ENCODE data around the gene SPACA5.
"Not testable (repeated sequence)": the region's sequence is repeated elsewhere in the genome, so short reads cannot be mapped to it uniquely, and the experiment has no call there.

Gene SPACA5

DNA sequence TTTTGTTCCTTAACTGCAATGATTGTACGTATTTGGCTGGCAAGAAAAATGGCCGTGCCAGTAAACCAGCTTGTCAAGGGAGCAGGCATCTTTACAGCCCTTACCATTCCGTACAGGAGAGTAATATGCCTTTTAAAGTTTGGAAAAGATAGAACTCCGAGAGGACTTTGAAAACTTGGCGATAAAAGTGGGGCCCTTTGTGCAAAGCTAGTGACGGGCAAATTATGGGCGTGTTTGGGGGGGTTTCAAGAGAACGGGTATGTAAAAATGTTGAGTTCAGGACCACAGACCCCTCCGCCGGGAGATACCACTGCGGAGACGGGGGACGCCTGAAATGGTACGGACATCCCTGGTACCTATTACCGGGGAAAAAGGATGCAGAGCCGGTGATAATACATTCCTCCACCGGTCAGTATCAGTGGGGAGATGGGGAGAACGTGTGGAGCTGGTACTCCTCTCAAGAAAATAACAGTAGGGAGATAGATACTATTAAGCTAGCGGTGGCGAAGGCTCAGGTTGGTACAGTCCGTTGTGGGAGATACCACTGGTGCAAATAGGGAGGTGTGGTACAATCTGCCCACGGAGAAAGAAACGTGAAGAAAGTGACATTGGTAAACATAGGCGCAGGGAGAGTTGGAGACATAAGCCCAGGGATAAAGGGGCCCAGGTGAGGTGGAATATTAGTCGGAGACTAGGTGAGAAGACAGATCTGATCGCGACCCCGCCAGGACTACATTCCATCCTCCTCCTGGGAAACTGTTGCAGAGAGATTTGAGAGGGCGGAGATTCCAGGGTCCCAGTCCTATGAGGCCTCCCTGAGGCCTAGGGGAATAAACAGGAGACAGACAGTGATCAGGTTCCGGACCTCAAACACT lies 14.5 kb downstream of the SPACA5 start:
- no peak for DNase-seq (ENCODE audit: low read depth, low spot score)

DNA sequence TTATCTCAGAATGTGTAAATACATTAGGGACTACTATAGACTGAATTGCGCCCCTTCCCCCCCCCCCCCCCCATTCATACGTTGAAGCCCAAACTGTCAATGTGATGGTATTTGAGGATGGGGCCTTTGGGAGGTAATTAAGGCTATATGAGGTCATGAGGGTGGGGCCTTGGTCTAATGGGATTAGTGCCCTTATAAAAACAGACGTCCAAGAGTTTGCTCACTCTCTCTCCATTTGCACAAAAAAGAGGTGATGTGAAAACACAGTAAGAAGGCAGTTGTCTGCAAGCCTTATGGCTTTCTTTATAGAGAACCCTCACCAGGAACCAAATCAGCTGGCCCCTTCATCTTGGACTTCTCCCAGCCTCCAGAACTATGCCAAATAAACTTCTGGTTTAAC lies 15.3 kb downstream of the SPACA5 start:
- no peak for DNase-seq (ENCODE audit: low read depth, low spot score)

DNA sequence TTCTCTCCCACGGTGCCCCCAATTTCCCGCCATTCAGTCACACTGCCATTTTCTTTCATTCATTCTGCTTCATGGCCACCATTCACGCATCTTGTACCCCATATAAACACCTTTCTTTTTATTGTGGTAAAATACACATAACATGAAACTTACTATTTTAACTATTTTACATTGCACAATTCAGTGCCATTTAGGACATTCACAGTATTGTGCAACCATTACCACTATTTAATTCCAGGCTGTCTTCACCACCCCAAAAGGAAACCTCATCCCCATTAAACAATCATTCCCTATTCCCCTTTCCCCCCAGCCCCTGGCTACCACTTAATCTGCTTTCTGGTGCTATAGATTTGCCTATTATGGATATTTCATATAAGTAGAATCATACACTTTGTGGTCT lies 15.9 kb downstream of the SPACA5 start:
- DNase-seq (ENCODE audit: low read depth, low spot score) = no peak

DNA sequence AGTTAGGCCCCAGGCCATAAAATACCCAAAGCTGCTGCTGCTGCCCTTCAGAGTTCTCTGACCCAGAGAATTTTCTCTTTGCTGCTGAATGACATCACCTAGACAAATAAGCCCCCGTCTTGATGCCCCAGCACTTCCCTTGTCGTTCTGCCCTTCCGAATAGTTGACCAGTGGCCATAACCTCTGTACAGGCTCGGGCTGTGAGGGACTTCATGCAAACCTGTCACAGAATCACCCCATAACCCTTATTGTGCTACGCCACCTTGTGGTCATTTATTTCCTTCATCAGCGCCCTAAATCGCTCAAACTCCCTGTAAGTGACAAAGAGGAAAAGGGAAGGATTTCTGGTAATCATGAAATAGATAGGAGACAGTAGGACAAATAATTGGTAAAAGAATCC lies 18.8 kb downstream of the SPACA5 start:
- DNase-seq (ENCODE audit: low read depth, low spot score) = no peak

DNA sequence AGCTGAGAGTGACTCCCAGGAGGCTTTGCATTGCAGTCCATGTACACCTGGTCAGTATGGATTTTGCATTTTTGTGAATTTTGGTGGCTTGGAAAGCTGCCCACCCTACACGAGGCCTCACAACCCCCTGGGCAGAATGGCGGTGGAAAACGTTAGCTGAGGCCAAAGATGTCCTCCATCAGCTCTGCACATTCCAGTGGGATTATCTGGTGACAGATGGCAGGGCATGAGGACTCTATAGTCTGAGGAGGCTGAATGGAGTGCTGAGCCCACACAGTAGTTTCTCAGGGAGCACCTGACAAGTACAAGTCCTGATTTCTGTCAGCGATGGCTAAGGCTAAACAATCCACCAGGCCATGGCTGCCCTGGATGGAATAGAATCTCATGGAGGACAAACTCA lies 20.8 kb downstream of the SPACA5 start:
- DNase-seq (ENCODE audit: low read depth, low spot score) = not testable (repeated sequence)

DNA sequence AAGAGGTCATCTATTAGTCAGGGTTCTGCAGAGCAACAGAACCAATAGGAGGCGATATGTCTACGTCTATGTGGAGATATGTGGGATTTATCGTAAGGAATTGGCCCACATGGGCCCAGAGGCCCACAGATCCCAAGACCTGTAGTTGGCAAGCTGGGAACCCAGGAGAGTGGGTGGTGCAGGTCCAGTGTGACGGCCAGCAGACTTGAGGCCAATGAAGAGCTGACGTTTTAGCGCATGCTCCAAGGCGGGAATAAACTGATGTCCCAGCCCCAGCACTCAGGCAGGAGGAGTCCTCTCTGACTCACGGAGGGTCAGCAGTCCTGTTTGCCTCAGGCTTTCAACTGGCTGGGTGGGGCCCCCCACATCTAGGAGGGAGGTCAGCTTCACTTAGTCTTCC lies 21.3 kb downstream of the SPACA5 start:
- DNase-seq (ENCODE audit: low read depth, low spot score) = no peak

DNA sequence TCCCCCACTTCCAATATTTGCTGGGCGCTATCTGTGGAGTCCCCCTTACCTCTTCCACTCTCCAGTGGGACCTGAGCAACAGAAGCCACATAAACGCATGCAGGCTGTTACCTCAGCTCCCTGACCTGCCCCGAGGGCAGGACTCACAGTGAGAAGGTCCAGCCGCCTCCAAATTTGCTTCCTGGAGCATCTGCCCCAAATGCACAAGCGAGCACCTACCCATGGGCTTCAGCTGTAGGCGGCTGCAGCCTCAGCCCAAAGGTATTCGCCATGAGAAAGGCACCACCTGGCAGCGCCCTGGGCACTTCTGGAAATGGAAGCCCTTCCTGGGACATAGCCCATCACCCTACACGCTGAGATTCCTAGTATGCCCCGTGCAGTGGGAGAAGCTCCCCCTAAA lies 23.4 kb downstream of the SPACA5 start:
- DNase-seq (ENCODE audit: low read depth, low spot score) = no peak

DNA sequence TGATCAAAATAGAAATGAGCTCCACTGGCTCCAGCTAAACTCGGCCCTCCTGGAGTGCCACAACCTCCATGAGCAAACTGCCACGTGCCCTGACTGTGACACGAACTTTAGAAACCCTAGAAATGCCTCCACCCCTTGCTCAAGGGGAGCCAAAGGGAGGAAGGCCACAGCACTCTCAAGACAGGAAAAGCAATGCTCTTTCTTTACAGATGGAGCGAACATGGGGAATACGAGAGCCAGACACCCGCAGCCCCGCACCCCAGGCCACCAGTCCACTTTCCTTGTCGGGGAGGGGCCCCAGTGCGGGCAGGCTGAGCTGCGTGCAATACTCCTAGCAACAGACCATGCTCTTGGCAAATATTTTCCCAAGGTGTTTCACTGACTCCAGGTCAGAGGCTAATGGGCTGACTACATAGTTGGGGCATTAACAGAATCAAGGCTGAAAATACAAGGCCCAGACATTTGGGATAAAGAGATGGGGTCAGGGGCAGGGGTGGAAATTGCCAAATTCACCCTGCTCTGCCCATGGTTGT lies 23.9 kb downstream of the SPACA5 start:
- DNase-seq (ENCODE audit: low read depth, low spot score) = not testable (repeated sequence)

DNA sequence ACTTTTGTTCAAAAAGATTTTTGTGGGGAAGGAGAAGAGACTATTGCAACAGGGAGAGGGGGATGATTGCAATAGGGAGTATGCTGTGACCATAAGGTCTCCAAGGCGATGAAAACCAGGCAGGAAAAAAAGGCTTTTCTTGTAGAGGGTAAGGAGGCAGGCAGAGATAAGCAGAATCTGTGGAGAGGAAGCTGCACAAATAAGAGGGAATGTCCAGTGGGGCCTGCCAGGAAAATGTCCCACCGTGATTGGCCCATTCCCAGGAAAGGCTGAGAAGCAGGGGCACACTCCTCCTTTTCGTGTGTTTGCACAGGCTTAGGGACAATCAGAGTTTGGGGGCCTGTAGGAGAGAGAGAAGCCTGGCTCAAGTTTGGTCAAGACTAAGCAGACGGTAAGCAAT lies 29.1 kb downstream of the SPACA5 start:
- no peak for DNase-seq (ENCODE audit: low read depth, low spot score)

DNA sequence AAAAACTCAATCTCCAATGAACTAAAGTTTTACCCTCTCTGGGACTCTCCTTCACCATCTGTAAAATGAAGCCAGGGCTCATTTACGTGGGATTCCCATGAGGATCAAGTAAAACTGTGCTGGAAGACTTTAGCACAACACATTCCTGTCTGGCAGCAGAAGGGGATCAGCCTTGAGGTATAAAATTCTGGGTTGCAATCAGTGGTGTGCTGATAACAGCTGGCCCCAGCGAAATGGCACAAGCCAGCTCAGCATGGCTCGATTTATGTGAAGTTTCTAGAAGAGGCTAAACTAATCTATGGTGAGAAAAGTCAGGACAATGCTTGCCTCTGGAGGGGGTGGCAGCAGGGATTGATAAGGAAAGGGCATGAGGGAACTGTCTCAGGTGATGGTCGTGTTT lies 36.3 kb downstream of the SPACA5 start:
- DNase-seq (ENCODE audit: low read depth, low spot score) = no peak

DNA sequence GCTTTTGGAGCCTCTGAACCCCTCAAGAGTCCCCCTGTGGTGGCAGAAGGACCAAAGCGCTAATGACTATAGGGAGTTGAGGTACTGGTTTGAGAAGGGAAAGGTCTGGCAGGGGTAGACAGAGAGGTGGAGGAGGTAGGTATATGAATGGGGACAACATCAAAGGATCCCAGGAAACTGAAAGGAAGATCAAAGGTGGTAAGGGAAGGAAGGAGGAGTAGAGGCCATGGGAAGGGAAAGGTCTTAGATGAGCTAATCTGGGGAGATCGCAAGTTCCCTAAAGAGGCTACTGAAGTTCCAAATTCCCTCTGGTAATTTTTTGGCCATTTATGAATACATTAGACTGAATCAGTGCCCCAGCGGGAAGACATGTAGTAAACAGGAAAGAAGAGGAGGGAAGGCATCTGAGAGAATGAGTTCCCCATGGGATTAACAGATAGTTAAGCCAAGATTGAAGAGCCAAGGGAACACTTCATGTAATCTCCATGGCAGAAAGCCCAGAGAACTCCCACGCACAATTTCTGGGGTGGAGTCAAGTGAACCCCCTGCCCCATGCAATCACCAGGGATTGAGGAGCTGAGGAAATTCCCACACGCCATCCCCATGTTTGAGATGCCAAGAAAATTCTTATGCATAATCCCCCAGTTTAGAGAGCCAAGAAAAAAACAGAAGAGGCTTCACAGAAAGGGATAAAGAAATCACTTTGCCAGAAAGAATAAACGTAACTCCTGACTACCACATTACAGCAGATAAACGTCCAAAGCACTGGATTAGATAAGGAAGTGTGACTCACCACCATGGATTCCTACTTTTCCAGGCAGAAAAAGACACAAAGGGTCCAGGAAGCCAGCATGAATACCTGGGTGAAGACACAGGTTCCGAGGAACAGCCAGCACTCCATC lies 38.9 kb downstream of the SPACA5 start:
- no peak for DNase-seq (ENCODE audit: low read depth, low spot score)

DNA sequence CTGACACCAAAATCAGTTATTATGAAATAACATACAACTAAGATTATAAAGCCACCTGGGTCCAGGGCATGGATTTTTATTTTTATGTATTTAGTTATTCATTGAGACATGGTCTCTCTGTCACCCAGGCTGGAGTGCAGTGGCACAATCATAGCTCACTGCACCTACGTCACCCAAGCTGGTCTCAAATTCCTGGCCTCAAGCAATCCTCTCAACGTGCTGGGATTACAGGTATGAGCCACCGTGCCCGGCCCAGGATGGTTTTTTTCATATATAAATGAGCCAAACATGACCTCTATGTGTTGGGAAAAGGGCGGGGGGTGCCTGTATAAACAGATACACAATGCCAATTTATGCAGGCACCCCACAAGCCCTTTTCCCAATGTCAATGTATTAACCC lies 40.1 kb downstream of the SPACA5 start:
- DNase-seq (ENCODE audit: low read depth, low spot score) = no peak

DNA sequence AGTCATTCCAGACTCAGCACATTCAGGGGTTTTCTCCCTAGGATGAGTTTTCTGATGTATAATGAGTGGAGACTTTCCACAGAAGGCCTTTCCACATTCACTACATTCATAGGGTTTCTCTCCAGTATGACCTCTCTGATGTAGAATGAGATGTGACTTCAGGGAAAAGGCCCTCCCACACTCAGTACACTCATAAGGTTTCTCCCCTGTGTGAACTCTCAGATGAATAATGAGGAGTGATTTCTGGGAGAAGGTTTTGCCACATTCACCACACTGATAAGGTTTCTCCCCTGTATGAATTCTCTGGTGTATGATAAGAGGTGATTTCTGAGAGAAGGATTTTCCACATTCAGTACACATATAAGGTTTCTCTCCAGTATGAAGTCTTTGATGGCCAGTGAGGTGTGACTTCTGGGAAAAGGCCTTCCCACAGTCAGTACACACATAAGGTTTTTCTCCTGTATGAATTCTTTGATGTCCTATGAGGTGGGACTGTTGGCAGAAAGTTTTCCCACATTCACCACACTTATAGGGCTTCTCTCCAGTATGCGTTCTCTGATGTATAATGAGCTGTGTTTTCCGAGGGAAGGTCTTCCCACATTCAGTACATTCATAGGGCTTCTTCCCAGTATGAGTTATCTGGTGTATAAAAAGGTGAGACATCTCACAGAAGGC lies 52.0 kb downstream of the SPACA5 start:
- DNase-seq (ENCODE audit: low read depth, low spot score) = no peak

DNA sequence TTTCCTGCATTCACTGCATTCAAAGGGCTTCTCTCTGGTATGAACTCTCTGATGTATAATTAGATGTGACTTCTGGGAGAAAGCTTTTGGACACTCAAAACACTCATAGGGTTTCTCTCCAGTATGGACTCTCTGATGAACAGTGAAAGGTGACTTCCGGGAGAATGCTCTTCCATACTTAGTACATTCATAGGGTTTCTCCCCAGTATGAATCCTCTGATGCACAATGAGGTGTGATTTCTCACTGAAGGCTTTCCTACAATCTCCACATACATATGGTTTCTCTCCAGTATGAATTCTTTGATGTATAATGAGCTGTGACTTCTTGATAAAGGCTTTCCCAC lies 52.5 kb downstream of the SPACA5 start:
- no peak for DNase-seq (ENCODE audit: low read depth, low spot score)

Data from iPS DF 19.7 (cell line).